Heart left ventricle (tissue), 13 donors: ENCODE data around the gene NUP43.

Experiments used
- POLR2A ChIP-seq, 2 donors: fragments of 450-650 bp; IDR thresholded peaks; one replicate each; pipeline ENCODE4 v1.6.1; 2017; ENCODE audit warnings: antibody characterized with exemption in 2 of 2, mild to moderate bottlenecking in 2 of 2, moderate library complexity in 2 of 2
- TF ChIP-seq, protein P1 (sequence below), 12 donors: fragments of 200-600 bp; sonication (generic) in 4 of 12; IDR thresholded peaks; one replicate each; pipeline versions ENCODE4 v1.5.0 to v1.8.0; 2018 to 2022; ENCODE audit warnings: antibody characterized with exemption in 12 of 12, mild to moderate bottlenecking in 5 of 12
- donor health status: ischemic (EF 13 %, LVEDD 7.1; RV severe dilation, severe dysfunction).
- donor health status: DM: no; HTN: yes; CAD: no.
- donor health status: DM: no; HTN: no; CAD: no.
- donor health status: ischemic (EF 25% LVEDD 6.9; RV normal size, moderate dysfunction).
- donor health status: ischemic (EF 25% LVEDD 5.7; RV mildly dilated, moderate dysfunction).
- donor health status: ischemic (EF 35%, LVEDD 5.7; RV mildly dilated, moderate dysfunction).
- donor health status: nonischemic (EF 11% LVEDD 7.7; RV severe dilation, severe dysfunction).
- donor health status: DM: yes; HTN: yes; CAD: no.
- donor health status: PGD.
- donor health status: ischemic (EF 29% LVEDD 5.4; RV normal size, mild dysfunction).
- donor health status: nonischemic (EF 23%, LVEDD 6.1; RV moderate dilation, normal function).

GRCh38 chr6:149733089-149733720 lies 13.1 kb downstream of the NUP43 start:
- TF ChIP-seq, protein P1, sequence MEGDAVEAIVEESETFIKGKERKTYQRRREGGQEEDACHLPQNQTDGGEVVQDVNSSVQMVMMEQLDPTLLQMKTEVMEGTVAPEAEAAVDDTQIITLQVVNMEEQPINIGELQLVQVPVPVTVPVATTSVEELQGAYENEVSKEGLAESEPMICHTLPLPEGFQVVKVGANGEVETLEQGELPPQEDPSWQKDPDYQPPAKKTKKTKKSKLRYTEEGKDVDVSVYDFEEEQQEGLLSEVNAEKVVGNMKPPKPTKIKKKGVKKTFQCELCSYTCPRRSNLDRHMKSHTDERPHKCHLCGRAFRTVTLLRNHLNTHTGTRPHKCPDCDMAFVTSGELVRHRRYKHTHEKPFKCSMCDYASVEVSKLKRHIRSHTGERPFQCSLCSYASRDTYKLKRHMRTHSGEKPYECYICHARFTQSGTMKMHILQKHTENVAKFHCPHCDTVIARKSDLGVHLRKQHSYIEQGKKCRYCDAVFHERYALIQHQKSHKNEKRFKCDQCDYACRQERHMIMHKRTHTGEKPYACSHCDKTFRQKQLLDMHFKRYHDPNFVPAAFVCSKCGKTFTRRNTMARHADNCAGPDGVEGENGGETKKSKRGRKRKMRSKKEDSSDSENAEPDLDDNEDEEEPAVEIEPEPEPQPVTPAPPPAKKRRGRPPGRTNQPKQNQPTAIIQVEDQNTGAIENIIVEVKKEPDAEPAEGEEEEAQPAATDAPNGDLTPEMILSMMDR (IDR thresholded peaks at IDR 0.05): no peak
- TF ChIP-seq POLR2A (IDR thresholded peaks at IDR 0.05): no peak
